GM19193 (cell line): ENCODE results near the gene SPRR1A.

Experiments
- POLR2A ChIP-seq: IDR thresholded peaks from 4 replicates; pipeline ENCODE4 v1.6.1; 2011; ENCODE audit not compliant: insufficient read depth, insufficient read length; ENCODE audit errors: extremely low read depth

The SPRR1A gene

DNA sequence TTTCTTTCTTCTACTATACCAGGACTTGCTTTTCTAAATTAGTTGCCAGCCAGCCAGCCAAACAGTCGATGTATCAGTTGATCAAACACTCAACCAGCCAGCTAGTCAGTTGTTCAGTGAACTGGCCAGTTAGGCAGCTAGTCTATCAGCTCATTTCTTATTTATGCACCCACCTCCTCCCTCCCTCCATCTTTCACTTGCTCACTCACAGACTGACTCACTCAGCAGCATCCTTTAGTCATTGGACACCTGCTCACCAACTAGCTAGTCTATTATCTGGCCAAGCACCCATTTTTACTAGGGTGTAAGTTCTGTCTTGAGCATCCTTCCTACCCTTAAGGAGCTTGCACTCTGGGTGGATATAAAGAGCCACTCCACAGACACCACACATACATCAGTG lies 19.3 kb upstream of the SPRR1A start:
- no peak for TF ChIP-seq POLR2A

DNA sequence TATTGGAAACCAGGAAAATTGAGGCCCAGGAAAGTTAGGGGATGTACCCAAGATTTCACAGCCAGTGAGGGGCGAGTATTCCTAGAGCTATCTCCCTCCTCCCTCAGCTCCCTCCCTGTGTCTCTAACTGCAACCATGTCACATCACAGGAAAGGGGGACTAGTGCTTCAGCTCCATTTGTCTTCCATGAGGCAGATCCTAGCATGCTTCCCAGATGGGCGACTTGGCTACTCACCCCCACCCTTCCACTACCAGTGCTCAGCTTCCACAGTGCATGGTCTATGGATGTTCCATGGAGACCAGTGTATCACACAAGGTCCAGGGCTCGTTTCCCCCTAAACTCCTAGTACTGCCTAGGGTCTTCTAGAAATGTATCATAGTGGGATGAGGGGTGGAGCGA lies 18.0 kb upstream of the SPRR1A start:
- TF ChIP-seq POLR2A: no peak

DNA sequence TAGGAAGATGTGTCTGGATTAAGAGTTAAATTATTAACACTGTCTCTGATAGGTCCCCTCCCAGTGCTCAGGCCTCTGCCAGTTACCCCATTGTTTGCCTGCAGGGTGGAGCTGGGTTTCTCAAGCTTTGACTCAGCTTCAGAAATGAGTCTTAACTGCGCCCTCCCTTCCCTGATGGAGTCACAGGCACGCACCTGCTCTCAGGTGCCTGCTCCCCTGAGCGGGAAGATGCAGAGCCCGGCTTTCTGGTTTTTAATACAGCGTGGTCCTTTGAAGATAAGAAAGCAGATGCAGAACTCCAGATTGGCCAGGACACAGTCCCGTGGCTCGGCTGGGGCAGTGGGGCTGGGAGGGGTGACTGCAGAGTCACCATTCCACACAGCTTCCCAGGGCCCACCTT lies 16.7 kb upstream of the SPRR1A start:
- no peak for TF ChIP-seq POLR2A

DNA sequence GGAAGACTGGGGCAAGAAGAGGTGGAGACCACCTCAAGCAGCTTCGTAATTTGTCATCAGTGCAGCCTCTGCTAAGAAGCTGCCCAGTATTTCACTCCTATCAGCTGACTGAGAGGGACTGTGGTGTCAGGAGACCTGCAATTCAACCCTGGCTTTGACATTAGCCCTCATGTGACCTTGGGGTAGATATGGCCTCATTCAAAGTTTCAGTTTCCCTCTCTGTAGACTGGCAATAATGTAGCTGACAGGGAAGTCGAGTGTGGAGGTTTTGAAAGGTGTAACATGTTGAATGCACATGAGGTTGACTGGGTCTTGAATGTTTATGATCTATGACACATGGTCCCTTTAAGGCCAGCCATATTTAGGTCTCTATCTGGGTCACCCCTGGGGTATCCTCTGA lies 15.6 kb upstream of the SPRR1A start:
- no peak for TF ChIP-seq POLR2A

DNA sequence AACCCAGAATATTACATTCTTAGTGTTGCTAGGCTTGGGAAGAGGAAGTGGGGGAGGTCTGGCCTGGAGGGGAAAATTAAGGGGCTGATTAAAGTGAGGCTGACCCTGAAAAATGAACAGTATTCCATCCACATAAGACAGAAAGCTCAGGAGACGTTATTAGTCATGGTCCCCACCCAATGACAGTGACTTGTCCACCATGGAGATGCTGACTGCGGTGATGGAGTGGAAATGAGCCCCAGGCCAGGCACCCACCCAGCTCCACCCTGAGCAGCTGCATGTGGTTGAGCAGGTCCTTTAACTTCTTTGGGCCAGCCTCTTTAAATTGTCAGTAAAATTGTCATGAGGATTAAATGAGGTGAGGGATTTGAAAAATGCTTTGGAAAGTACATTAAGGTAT lies 14.8 kb upstream of the SPRR1A start:
- TF ChIP-seq POLR2A: no peak

DNA sequence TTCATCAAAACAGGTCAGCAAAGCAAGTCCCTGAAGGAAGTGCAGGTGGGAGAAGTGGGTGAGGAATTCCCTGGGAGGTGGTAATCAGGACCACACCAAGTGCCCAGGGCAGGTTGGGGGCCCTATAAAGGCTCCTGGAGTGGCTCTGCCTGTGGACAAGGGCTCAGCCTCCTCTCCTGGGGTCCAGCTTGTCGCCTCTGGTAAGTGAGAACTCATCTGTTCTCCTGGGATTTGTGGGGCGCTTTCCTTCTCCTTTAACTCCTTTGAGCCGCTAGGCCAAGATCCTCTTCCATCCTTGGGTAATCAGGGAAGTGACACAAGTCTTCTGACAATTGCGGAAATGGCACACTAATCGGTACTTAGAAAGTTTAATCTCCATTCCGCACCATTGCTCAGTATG lies 13.4 kb upstream of the SPRR1A start, which contains the start of gene SPRR4:
SPRR4 (plus strand) TSS at position 154 of the 400 bp plus-strand sequence. CDS start 1,243 bp downstream, outside the sequence.
- TF ChIP-seq POLR2A: no peak

DNA sequence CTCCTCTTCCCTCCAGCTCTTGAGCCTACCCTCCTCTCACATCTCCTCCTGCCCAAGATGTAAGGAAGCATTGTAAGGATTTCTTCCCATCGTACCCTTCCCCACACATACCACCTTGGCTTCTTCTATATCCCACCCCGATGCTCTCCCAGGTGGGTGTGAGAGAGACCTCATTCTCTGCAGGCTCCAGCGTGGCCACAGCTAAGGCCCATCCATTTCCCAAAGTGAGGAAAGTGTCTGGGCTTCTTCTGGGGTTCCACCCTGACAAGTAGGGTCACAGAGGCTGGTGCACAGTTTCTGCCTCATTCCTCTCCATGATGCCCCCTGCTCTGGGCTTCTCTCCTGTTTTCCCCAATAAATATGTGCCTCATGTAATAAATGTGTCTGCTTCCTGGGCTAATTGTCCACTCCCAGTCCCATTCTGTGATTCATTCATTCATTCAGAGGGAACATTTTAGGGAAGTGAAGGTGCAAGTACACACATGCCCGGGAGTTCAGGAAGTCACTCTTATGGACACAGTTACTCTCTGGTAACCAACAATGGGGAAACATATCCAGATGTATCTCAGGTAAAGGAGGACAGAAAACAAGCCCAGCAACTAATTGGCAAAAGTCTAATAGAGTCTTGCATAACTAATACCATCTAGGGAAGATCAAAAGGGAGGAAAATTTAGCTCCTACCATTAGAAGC lies 11.5 kb upstream of the SPRR1A start:
- TF ChIP-seq POLR2A: no peak

DNA sequence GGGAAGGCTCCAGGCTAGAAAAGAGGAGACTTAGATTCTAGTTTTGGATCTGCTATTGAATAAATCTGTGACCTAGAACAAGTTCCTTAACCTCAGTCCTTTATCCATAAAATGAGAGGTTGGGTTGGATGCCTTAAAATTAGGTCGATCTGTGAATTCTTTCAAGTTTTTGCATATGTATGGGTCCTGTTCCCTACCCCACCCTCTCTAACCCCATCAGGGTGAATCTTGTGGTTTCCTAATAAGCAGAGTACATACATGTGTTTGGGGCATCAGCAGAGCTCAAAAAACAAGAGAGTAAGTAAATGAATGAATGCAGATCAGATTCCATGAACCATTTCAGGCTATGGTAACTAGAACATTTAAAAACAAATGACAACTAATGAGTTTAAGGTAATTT lies 7.2 kb upstream of the SPRR1A start:
- no peak for TF ChIP-seq POLR2A

DNA sequence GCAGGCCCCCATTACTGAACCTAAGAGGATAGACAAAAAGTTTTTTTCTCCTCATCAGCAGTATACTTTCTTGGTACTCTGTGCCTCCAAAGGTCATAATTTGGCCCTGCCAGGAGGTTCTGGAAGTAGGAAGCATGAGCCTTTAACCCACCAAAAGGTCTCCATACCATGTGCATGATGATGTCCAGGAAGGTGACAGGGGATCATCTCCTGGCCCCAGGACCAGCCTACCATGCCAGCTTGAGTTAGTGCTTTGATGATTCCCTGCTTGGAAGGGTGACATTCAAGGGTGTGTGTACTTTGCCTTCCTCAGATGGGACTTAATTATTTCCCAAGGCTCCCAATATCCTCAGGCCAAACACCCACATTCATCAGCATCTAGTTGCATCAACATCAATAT lies 6.3 kb upstream of the SPRR1A start:
- TF ChIP-seq POLR2A: no peak

DNA sequence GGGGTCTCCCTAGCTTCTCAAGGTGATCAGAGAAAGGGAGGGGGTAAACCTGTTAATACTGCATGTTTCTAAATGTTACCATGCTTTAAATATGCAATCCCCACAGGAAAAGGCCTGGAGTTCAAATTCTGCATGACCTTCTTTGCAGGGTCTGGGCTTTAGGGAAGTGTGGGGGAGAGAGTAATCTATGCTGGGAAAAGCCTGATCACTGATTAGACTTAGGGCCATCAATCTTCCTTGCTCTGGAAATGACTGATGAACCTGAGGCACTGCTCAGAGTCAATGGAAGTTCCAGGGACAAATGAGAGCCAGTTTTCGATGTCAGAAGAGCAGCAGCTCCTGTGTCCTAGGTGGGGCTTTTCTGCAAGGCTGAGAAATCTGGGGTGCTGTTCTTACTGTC lies 3.2 kb upstream of the SPRR1A start:
- TF ChIP-seq POLR2A: no peak

DNA sequence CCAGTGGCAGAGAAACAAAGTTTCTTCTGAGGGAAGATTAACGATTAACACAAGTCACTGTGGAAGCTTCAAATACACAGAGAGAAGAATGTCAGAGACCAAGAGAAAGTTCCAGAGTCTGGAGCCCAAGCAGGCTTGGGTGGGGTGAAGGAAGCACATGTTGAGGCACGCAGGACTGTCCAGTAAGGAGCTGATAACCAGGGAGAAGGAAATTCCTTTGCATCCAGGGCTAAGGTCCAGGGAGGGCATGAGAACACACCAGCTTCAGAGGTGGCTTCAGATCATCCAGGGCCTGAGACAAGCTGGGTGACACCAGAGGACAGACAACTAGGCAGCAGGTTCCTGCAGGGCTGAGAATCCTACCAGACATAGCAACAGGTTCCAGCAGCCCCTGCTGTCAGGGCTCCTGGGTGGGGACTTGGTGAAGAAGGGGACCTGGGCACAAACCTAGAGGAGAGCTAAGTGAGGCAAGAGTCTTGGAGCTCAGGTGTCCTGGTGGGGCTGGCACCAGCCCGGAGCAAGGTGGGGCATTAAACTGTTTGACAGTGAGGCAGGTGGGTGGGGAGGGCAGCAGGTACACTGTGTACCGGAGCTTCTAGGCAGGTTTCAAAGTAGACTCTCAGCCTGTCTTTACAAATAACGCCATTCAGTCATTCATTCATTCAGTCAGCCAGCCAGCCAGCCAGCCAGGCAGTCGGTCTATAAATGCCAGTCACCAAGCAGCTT lies 2.6 kb upstream of the SPRR1A start:
- no peak for TF ChIP-seq POLR2A

DNA sequence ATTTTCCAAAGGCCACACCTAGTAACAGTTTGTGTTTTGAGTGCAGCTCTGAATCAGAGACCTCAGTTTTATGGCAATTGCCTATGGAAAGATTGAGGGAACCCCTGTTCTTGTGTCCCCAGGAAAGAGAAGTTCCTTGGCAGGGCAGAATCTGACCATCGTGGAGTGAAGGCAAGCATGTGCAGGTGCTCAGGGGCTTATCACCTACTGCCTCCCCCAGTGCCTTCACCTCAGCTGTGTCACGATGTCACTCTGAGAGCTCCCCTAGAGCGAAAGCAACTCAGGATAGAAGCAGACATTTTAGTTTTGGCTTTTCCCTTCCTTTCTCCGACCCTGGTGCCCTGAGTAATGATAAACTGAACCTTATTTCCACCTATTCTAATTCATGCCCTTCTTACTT lies 1.8 kb upstream of the SPRR1A start:
- no peak for TF ChIP-seq POLR2A

DNA sequence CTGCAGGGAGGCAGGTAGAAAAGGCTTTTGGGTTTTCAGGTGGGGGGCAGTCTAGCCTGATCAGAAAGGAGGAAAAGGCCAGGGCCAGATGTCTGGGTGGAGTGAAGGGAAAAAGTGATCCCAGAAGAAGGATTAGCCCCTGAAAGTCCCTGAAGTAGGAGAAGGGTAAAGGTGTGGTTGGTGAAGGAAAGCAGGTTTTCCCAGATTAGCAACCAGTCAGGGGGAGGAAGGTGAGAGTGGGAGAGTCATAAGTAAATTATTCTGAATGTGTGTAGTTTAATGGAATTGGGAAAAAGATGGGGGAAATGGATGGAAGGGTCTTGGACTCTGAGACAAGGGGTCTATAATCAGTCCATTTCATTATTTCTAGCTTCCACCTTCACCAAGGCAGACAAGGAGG lies 647 bp upstream of the SPRR1A start:
- TF ChIP-seq POLR2A: no peak

DNA sequence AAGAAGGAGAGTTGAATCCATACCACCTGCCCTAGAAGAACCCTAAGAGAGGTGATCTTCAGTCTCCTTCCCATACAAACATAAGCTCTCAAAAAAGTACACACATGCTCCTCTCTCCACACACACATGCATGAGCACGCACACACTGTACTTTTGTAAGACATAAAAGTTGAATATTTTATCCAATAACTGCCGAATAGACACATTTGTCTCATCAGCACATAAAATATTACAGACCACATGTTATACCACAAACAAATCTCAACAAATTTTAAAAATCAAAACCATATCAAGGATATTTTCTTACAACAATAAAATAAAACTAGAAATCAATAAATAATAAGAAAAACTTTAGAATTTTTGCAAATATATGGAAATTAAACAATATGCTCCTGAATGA lies 2.7 kb downstream of the SPRR1A start:
- TF ChIP-seq POLR2A: no peak

DNA sequence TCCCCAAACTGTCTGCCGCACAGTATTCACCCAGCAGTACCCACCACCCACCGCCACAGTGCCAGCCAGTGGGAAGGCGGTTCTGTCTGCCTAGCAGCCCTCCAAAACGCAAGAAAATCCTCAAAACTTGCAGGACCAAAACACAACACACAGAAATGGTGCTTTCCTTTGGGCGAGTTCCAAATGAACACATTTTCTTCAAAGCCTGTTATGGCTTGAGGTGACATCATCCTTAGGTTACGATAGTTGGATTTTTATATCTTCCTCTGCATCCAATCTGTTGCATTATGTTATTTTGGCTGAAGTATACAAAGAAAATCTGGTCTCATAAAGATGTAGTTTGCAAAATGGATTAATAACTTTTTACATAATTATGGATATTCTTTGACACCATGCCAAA lies 9.3 kb downstream of the SPRR1A start:
- no peak for TF ChIP-seq POLR2A

DNA sequence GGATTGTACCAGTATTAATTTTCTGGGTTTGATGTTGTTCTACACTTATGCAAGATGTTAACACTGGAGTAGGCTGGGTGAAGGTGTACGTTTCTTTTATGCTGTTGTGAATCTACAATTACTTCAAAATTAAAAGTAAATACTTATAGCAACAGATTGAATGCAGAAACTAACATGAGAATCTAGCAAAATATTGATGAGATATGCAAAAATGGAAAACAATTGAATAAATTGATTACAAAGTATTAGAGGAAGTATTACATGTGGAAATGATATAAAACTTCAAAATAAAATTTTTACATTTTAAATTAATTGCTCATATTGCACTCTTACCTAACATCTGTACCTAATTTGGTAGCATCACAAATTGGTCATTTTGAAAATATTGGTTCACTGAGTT lies 12.0 kb downstream of the SPRR1A start:
- TF ChIP-seq POLR2A: no peak
